Measurements from ENCODE around the gene SMCO3.

Gene SMCO3

GRCh38 chr12:14803011-14803829 is 10.8 kb downstream of the SMCO3 start, which contains the start of the genes C12orf60 and WBP11:
C12orf60 (plus strand) TSS chr12:14803670; CDS start chr12:14822936, 19,266 bp downstream.
WBP11 (minus strand) TSS chr12:14803478; CDS start chr12:14801383, 2,095 bp downstream.
- ChIA-PET CTCF (interaction anchor here (0.8 to 2.1 kb wide), 9 partner anchors 11 to 418 kb away, joined by 3 to 9 read pairs (median 4); partner anchors contain the start of genes RERG and SMCO3), POLR2A (interaction anchor here (0.6 to 1.0 kb wide), 5 partner anchors 10 to 33 kb away, joined by 3 to 12 read pairs (median 3); a partner anchor contains a TSS)
- peak; percentile 92 for DNase-seq (ENCODE audit: extremely low spot score)
- TF ChIP-seq CTCF (IDR thresholded peaks at IDR 0.05; ENCODE audit: control extremely low read depth, extremely low read depth, low read depth, missing control alignments) = no peak

GRCh38 chr12:14802721-14803010 is 11.3 kb downstream of the SMCO3 start:
- ChIA-PET POLR2A (interaction anchor here (0.9 to 1.0 kb wide), 2 partner anchors 10 to 16 kb away, joined by 3 read pairs; no protein-coding TSS in a partner anchor), CTCF (interaction anchor here (0.8 to 2.1 kb wide), 9 partner anchors 12 to 419 kb away, joined by 3 to 9 read pairs (median 4); partner anchors contain the start of genes RERG and SMCO3)
- DNase-seq (ENCODE audit: extremely low spot score) = no peak
- TF ChIP-seq CTCF (IDR thresholded peaks at IDR 0.05; ENCODE audit: control extremely low read depth, extremely low read depth, low read depth, missing control alignments) = no peak

GRCh38 chr12:14802247-14802646 is 11.7 kb downstream of the SMCO3 start:
- no peak for DNase-seq (ENCODE audit: extremely low spot score)
- ChIA-PET CTCF (interaction anchor here (0.8 to 2.1 kb wide), 9 partner anchors 12 to 419 kb away, joined by 3 to 9 read pairs (median 4); partner anchors contain the start of genes RERG and SMCO3), POLR2A (interaction anchor here (0.7 to 0.9 kb wide), 2 partner anchors 15 to 549 kb away, joined by 3 to 5 read pairs; no protein-coding TSS in a partner anchor)
- no peak for TF ChIP-seq CTCF (IDR thresholded peaks at IDR 0.05; ENCODE audit: control extremely low read depth, extremely low read depth, low read depth, missing control alignments)

GRCh38 chr12:14795028-14795448 is 18.9 kb downstream of the SMCO3 start:
- CTCF ChIA-PET = interaction anchor here (1.0 to 1.1 kb wide), 3 partner anchors 18 to 21 kb away, joined by 3 read pairs; a partner anchor contains a TSS

GRCh38 chr12:14785568-14785967 is 28.4 kb downstream of the SMCO3 start:
- no peak for DNase-seq (ENCODE audit: extremely low spot score)
- ChIA-PET CTCF (interaction anchor here (0.8 to 2.7 kb wide), 4 partner anchors 8 to 19 kb away, joined by 3 to 20 read pairs (median 6); a partner anchor contains a TSS), POLR2A (interaction anchor here (0.7 to 2.2 kb wide), 2 partner anchors 11 to 14 kb away, joined by 3 to 9 read pairs; a partner anchor contains a TSS)
- TF ChIP-seq CTCF (IDR thresholded peaks at IDR 0.05; ENCODE audit: control extremely low read depth, extremely low read depth, low read depth, missing control alignments) = no peak

More at GRCh38 chr12:14795028-14795448, 18.9 kb downstream of the SMCO3 start:
- no peak for TF ChIP-seq CTCF (IDR thresholded peaks at IDR 0.05; ENCODE audit: control extremely low read depth, extremely low read depth, low read depth, missing control alignments)
- no peak for DNase-seq (ENCODE audit: extremely low spot score)
- POLR2A ChIA-PET = interaction anchor here (1.0 kb wide), 2 partner anchors 13 to 20 kb away, joined by 3 read pairs; a partner anchor contains a TSS

GRCh38 chr12:14784471-14784870 is 29.5 kb downstream of the SMCO3 start:
- ChIA-PET CTCF (interaction anchor here (0.8 to 2.7 kb wide), 6 partner anchors 9 to 18 kb away, joined by 3 to 20 read pairs (median 8); partner anchors contain the start of genes C12orf60 and WBP11), POLR2A (interaction anchor here (2.2 kb wide), 1 partner anchor 10 kb away, joined by 9 read pairs; a partner anchor contains a TSS)
- TF ChIP-seq CTCF (IDR thresholded peaks at IDR 0.05; ENCODE audit: control extremely low read depth, extremely low read depth, low read depth, missing control alignments) = no peak
- no peak for DNase-seq (ENCODE audit: extremely low spot score)
